HUDEP-2 (cell line): ENCODE measurements around the gene TOM1L2.

Source experiments
- DNase-seq, 76 experiments: peaks; one replicate each; lab custom pipeline; 2025; ENCODE audit not compliant: unreplicated experiment in 76 of 76; lab: John Stamatoyannopoulos, UW

Gene TOM1L2

GRCh38 chr17:17853811-17854447 is 118.3 kb downstream of the TOM1L2 start:
- DNase-seq = no peak

DNA sequence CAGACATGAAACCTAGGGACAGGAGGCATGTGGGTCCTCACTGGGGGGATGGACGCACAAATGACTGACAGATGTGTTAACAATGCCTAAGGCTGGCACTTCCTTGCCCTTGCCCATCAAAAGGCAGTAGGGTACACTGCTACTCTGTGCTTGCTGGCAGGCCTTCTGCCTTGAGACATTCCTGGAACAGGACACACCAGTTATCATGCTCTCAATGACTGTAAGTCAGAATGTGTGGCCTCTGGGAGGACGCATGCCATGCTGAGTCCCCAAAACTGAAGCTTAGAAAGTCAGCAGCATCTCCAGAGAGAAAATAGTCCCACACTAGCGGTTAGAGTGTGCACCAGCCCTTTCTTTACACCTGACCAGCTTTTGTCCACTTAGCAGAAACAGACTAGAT is 119.3 kb downstream of the TOM1L2 start:
- DNase-seq = no peak

DNA sequence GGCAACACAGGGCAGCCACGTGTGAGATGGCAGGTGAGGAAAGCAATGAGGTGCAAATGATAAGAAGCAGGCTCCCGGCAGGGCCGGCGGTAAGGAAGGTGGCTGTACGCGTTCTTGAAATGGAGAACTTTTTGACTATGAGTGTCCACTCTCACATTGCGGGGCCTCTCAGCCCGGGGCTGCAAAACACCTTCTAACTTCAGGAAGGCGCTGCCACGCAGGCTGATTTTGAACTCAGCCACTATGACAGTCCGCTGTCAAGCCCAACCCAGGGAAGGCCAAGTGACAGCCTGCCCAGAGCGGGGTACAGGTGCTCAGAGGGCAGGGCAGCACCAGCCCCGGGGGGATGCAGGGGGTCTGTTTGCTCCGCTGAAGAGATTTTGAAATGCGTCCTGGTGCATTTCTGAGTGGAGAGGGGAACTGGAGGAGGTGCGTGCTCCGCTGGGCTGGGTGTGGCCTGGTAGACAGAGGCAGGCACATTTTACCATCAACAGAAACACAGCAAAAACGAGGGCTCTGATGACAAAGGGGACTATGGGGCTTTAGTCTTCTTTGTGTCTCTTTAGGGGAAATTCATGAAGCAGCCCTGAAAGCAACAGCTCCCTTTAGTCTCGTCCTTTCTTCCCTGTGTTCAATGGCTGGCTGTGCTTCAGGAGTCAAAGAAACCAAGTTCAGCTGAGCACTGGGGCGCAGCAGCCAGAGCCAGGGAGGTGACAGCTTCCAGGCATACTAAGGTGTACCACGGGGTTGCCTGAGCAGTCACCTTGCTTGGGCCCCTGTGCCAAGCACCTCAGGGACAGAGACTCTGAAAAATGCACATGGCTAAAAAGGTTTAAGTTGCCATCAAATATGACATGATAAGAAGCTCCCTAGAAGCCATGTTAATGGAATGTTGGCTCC is 120.8 kb downstream of the TOM1L2 start:
- DNase-seq = no peak

DNA sequence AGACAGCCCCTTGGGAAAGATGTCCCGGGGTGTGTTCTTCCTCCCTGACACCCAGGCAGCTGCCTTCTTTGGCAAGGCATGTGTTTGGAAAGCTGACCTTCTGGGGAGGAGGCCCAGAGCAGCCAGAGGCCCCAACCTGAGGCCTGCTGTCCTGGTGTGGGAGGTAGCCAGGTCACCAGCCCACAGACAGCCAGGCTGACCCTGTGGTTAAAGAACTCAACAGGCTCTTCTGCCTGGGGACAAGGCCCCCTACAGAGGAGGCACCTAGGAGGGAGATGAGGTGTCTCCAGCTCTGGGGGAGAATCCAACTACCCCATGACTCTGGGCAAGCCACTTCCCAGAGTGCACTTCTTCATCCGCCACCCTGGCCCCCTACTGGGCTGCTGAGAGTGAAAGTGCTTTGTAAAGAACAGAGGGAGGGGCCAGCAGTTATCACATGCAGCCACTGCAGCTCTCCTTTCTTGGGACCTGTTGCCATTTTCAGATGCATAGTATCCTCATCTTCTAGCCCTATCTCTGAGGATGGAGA is 122.3 kb downstream of the TOM1L2 start:
- peak in 71 of 76 experiments; percentile 16 to 88 (median 67) for DNase-seq

DNA sequence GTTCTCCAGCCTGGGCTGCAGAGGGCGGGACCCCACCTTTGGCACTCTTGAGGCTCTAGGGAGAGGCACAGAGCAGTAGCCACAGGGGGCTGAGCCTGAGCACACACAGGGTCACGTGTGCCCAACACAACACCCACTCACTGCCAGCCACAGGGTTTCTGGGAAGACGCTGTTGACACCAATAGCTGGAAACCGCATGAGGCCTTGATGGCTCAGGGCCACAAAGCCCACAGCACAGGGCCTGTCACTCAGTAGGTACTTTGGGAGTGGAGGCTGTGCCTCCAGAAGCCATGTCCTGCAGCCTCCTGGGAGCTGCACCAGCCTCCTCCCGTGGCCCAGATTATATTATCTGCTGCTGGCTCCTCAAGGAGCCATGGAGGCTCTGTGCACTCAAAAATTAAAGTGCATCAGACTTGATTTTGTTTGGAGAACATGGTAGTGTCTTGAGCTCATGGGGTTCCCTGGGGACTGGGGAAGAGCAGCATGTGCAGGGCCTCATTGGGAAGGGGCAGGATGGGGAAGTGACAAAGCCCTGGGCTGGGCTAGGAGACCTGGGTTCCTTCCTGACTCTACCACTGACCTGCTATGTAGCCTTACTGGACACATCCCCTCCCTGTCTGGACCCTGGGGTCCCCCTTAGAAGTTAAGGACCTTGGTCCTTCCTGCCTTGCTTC is 122.9 kb downstream of the TOM1L2 start:
- peak in 74 of 76 experiments; percentile 22 to 97 (median 91) for DNase-seq

- DNase-seq = peak in 5 of 76 experiments; percentile 31 to 51 (median 42)
Observed at GRCh38 chr17:17848311-17849082, 123.7 kb downstream of the TOM1L2 start.

- DNase-seq = no peak
Observed at GRCh38 chr17:17847726-17848125, 124.5 kb downstream of the TOM1L2 start.

GRCh38 chr17:17847118-17847689 is 125.0 kb downstream of the TOM1L2 start:
- no peak for DNase-seq

DNA sequence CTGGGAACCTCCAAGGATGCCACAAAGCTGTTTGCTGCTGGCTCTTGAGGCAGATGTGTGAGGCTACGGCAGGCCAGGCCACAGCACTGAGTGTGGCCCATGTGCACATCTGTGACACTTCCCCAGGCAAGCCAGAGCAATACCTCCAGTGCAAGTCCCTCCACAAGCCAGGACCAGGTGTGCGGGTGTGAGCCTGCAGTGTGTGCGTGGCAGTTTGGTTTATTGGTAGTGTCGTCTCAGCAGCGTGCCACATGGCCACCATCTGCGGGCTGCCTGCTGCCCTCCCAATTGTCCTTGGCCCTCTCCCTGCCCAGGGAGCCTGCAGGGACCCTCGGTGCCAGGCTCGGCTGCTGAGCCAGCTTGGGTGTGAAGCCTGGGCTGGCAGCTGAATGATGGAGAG is 125.6 kb downstream of the TOM1L2 start:
- no peak for DNase-seq

DNA sequence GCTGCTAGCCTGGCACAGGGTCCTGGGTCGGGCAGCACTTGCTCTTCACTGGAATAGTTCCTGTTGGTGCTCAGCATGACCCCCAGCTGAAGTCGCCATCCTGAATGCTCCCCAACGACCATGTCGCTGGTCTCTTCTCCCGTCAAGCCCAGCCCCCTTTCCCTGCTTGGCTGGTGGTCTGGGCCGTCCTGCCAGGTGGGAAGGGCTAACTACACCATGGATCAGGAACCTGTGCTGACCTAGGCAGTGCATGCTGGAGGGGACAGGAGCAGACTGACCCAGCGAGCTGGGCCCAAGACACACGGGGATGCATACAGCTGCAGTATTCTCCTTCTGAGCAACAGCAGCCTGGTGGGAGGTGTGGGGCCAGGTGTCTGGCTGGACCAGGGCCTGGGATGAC is 126.2 kb downstream of the TOM1L2 start:
- DNase-seq = no peak

GRCh38 chr17:17845046-17845775 is 127.0 kb downstream of the TOM1L2 start:
- DNase-seq = no peak

DNA sequence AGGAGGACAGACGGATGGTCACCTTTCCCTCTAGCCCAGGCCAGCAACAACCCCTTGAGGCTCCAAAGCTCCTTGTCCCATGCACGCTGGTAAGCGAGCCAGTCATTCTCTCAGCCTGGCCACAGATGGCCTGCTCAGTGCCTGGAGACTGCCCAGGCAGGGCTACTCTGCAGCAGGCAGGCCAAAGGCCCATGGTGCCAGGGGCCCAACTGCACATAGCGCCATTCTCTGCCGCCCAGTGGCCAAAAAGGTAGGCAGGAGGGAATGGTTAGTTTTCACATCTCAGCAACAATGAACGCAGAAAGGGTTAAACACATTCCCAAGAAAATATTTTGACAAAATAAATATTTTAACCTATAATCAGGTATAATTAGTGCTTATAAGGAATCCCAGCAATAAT is 127.7 kb downstream of the TOM1L2 start:
- no peak for DNase-seq

DNA sequence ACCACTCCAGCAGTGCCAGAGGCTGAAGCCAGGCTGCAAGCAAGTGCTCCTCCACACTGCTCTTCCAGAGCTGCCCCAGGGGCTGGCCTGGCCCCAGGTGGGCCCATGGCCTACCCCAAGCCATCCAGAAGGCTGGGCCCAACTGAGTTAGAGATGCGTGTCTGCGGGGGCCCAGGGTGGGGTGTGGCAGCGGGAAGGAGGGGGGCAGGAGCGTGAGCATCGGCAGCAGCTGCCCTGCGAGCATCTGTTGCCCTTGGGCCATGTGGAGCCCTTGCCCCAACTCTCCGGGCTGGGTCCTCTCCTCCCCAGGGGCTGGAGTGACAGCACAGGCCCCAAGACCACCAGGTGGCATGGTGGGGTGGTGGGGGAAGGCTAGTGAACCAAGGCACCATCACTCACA is 128.1 kb downstream of the TOM1L2 start:
- DNase-seq = no peak

DNA sequence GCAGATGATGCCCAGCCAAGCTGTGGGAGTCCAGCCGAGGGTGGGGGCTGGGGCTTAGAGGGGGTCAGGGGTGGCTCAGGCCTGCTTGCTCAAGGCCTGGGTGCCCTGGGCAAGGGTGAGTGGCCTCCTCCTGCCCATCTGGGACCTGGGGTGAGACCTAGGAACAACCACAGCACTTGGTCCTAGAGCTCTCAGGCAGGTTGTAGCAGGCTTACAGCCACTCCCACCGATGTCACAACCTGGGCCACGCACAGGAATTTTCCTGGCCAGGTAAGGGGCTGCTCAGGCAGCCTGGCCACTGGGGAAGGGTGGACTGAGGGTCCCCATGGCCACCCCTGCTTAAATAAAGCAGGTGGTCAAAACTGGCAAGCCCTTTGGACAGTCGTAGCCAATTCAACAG is 129.1 kb downstream of the TOM1L2 start:
- no peak for DNase-seq

DNA sequence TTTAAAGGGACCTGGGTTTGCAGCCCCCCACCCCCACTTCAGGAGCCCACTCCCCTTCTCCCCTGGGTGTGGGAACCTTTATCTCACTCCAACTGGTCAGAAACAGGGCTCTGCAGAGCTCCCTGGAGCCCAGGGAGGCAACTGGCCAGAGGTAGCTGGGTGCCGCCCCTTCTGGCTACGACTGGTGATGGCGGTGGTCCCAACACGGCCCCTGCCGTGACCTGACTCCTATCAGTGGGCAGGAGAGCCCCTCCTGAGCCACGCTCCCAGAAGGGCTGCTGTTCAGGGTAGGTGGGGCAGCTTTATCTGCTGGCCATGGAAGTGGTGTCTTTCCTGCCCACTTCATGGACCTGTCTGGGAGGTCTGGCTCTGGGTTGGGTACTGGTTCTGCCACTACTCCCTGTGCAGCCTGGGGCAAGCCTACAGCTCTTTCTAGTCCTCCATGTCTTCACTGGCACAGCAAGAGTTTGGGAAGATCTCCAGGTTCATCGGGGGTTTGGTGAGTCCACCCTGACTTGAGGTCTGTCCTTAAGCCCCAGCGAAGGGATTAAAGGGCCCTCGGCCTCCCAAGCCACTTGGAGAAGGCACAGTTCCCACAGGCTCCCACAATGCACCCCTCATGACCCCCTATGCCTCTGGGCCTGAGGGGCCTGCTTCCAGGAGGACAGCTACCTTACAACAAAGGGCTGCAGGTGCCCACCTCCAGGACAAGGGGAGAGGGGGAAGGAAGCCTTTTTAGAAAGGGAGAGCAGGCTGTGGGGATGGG is 129.9 kb downstream of the TOM1L2 start:
- no peak for DNase-seq

- DNase-seq = peak in 3 of 76 experiments; percentile 13 to 43 (median 17)
Observed at GRCh38 chr17:17841601-17842025, 130.6 kb downstream of the TOM1L2 start.

- peak in 21 of 76 experiments; percentile 5 to 46 (median 31) for DNase-seq
Observed at GRCh38 chr17:17840751-17841591, 131.2 kb downstream of the TOM1L2 start.
